HepG2 (cell line): ENCODE results near the gene LRRC17. TPM values are rescaled to one million over a fixed set of nuclear protein-coding genes. Genes with fewer than 3 reads are reported as not detected.

Experiments
- AHR ChIP-seq: IDR thresholded peaks from 2 replicates; pipeline ENCODE4 v1.6.1; 2018; ENCODE audit warnings: missing genetic modification reagents, missing compliant biosample characterization
- ASH2L ChIP-seq: fragments of 300-600, 200-600 bp; sonication (generic); IDR thresholded peaks from 2 replicates; pipeline ENCODE4 v1.7.0; 2017; ENCODE audit warnings: low read depth, mild to moderate bottlenecking, moderate library complexity, mixed read lengths, low read length; ENCODE audit not compliant: insufficient read length
- FOXP1 ChIP-seq, 2 experiments: fragments of 450-650 bp in 1 of 2; IDR thresholded peaks; 2 replicates each; pipeline ENCODE4 v1.6.1; 2017 to 2018; ENCODE audit warnings: antibody characterized with exemption in 1 of 2
- GTF2F1 ChIP-seq: fragments of 150-350 bp; IDR thresholded peaks from 2 replicates; pipeline ENCODE4 v1.6.1; 2014; ENCODE audit warnings: low read length
- HMG20A ChIP-seq: IDR thresholded peaks from 2 replicates; pipeline ENCODE4 v1.6.1; 2016; ENCODE audit warnings: borderline replicate concordance
- KLF11 ChIP-seq: IDR thresholded peaks from 2 replicates; pipeline ENCODE4 v1.6.1; 2016; ENCODE audit warnings: missing compliant biosample characterization
- MXD4 ChIP-seq: IDR thresholded peaks from 2 replicates; pipeline ENCODE4 v1.6.1; 2016; ENCODE audit warnings: mild to moderate bottlenecking, missing biosample characterization, missing genetic modification reagents
- MYC ChIP-seq: sonication (generic); formaldehyde crosslinking; IDR thresholded peaks from 2 replicates; pipeline ENCODE4 v1.9.0; 2021; ENCODE audit warnings: missing genetic modification reagents, borderline replicate concordance
- SIX4 ChIP-seq: sonication (generic); formaldehyde crosslinking; IDR thresholded peaks from 2 replicates; pipeline ENCODE4 v1.4.0; 2020; ENCODE audit warnings: missing genetic modification reagents
- SMC3 ChIP-seq: IDR thresholded peaks from 2 replicates; pipeline ENCODE4 v1.6.1; 2011; ENCODE audit warnings: low read length, improper control_type of control experiment
- SNAI1 ChIP-seq: sonication (generic); formaldehyde crosslinking; IDR thresholded peaks from 2 replicates; pipeline ENCODE4 v1.5.0; 2020; ENCODE audit warnings: mild to moderate bottlenecking, missing genetic modification reagents, borderline replicate concordance
- TBX3 ChIP-seq: fragments of 450-650 bp; IDR thresholded peaks from 2 replicates; pipeline ENCODE4 v1.6.1; 2017; ENCODE audit warnings: antibody characterized with exemption, mild to moderate bottlenecking, inconsistent platforms, borderline replicate concordance
- TRAFD1 ChIP-seq: sonication (generic); formaldehyde crosslinking; IDR thresholded peaks from 2 replicates; pipeline ENCODE4 v1.5.1; 2020; ENCODE audit warnings: missing genetic modification reagents, mild to moderate bottlenecking, borderline replicate concordance
- UBTF ChIP-seq: sonication (generic); formaldehyde crosslinking; IDR thresholded peaks from 2 replicates; pipeline ENCODE4 v1.4.0; 2020; ENCODE audit warnings: mild to moderate bottlenecking, missing genetic modification reagents
- ZC3H13 ChIP-seq: sonication (generic); formaldehyde crosslinking; IDR thresholded peaks from 2 replicates; pipeline ENCODE4 v1.8.1; 2023; ENCODE audit warnings: mild to moderate bottlenecking, missing genetic modification reagents, moderate library complexity
- ZNF331 ChIP-seq: sonication (generic); formaldehyde crosslinking; IDR thresholded peaks from 2 replicates; pipeline ENCODE4 v1.4.0; 2020; ENCODE audit warnings: missing genetic modification reagents
- ZNF773 ChIP-seq: sonication (generic); formaldehyde crosslinking; IDR thresholded peaks from 2 replicates; pipeline ENCODE4 v1.4.0; 2020; ENCODE audit warnings: missing genetic modification reagents, borderline replicate concordance
- ZNF792 ChIP-seq: IDR thresholded peaks from 2 replicates; pipeline ENCODE4 v1.6.1; 2016
- polyA plus RNA-seq, 8 experiments: library from polyadenylated mRNA; depleted of rRNA in 3 of 8; stranded (reverse) in 7 of 8; unstranded in 1 of 8; fragments of >200 nt; fragmentation: Illumina TruSeq in 4 of 8; extraction: Trizol in 4 of 8; gene quantifications; 2 replicates each; pipeline versions ENCODE4 v1.2.1 to v1.2.3, GENCODE V29; 2011 to 2016; ENCODE audit warnings: low read depth in 4 of 8, missing spikeins in 1 of 8, mixed read lengths in 1 of 8; ENCODE audit not compliant: insufficient read depth in 1 of 8
- total RNA-seq, 5 experiments: library from RNA; depleted of rRNA; stranded (reverse); fragments of >200 nt; fragmentation: Illumina TruSeq; extraction: Trizol; gene quantifications; 2 replicates each; pipeline ENCODE4 v1.2.3, GENCODE V29; 2016; ENCODE audit warnings: low read depth in 1 of 5
- TF ChIP-seq, protein P1 (sequence below): sonication (generic); formaldehyde crosslinking; IDR thresholded peaks from 2 replicates; pipeline ENCODE4 v1.4.0; 2020; ENCODE audit warnings: mild to moderate bottlenecking, low read depth, missing genetic modification reagents
- TF ChIP-seq, protein P2 (sequence below): sonication (generic); formaldehyde crosslinking; IDR thresholded peaks from 2 replicates; pipeline ENCODE4 v1.4.0; 2020; ENCODE audit warnings: missing genetic modification reagents
- TF ChIP-seq, protein P3 (sequence below): sonication (generic); formaldehyde crosslinking; IDR thresholded peaks from 2 replicates; pipeline ENCODE4 v1.4.0; 2020; ENCODE audit warnings: missing genetic modification reagents, mild to moderate bottlenecking, borderline replicate concordance

LRRC17 gene
- total and polyA plus RNA-seq, 2 of the 13 experiments (the other 11 are each of a cell fraction or from before 2014, with no cell fraction given) = 0.20 to 0.66 TPM

GRCh38 chr7:102874166-102874829 lies 38.5 kb upstream of the LRRC17 start (continued):
- TF ChIP-seq, protein P1, sequence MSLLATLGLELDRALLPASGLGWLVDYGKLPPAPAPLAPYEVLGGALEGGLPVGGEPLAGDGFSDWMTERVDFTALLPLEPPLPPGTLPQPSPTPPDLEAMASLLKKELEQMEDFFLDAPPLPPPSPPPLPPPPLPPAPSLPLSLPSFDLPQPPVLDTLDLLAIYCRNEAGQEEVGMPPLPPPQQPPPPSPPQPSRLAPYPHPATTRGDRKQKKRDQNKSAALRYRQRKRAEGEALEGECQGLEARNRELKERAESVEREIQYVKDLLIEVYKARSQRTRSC (CRISPR knock-in tag) = no peak
- TF ChIP-seq ASH2L (no peak), MYC (CRISPR knock-in tag) (no peak), TBX3 (no peak), SNAI1 (CRISPR knock-in tag) (no peak), ZNF331 (CRISPR knock-in tag) (no peak), MXD4 (CRISPR knock-in tag) (no peak), UBTF (CRISPR knock-in tag) (no peak), AHR (CRISPR knock-in tag) (no peak), ZNF773 (CRISPR knock-in tag) (no peak), TRAFD1 (CRISPR knock-in tag) (no peak), ZNF792 (CRISPR knock-in tag) (no peak), GTF2F1 (no peak), ZC3H13 (CRISPR knock-in tag) (no peak), SMC3 (no peak), KLF11 (CRISPR knock-in tag) (no peak), SIX4 (CRISPR knock-in tag) (no peak), FOXP1 (IDR thresholded peaks at IDR 0.05) (no peak), FOXP1 (CRISPR knock-in tag; IDR thresholded peaks at IDR 0.05) (peak; percentile 52; the same call in 1 of the 2 replicates), HMG20A (CRISPR knock-in tag) (peak; percentile 59; the same call in 1 of the 2 replicates)
- TF ChIP-seq, protein P2, sequence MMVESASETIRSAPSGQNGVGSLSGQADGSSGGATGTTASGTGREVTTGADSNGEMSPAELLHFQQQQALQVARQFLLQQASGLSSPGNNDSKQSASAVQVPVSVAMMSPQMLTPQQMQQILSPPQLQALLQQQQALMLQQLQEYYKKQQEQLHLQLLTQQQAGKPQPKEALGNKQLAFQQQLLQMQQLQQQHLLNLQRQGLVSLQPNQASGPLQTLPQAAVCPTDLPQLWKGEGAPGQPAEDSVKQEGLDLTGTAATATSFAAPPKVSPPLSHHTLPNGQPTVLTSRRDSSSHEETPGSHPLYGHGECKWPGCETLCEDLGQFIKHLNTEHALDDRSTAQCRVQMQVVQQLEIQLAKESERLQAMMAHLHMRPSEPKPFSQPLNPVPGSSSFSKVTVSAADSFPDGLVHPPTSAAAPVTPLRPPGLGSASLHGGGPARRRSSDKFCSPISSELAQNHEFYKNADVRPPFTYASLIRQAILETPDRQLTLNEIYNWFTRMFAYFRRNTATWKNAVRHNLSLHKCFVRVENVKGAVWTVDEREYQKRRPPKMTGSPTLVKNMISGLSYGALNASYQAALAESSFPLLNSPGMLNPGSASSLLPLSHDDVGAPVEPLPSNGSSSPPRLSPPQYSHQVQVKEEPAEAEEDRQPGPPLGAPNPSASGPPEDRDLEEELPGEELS = peak; percentile 68
- TF ChIP-seq, protein P3, sequence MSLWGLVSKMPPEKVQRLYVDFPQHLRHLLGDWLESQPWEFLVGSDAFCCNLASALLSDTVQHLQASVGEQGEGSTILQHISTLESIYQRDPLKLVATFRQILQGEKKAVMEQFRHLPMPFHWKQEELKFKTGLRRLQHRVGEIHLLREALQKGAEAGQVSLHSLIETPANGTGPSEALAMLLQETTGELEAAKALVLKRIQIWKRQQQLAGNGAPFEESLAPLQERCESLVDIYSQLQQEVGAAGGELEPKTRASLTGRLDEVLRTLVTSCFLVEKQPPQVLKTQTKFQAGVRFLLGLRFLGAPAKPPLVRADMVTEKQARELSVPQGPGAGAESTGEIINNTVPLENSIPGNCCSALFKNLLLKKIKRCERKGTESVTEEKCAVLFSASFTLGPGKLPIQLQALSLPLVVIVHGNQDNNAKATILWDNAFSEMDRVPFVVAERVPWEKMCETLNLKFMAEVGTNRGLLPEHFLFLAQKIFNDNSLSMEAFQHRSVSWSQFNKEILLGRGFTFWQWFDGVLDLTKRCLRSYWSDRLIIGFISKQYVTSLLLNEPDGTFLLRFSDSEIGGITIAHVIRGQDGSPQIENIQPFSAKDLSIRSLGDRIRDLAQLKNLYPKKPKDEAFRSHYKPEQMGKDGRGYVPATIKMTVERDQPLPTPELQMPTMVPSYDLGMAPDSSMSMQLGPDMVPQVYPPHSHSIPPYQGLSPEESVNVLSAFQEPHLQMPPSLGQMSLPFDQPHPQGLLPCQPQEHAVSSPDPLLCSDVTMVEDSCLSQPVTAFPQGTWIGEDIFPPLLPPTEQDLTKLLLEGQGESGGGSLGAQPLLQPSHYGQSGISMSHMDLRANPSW (CRISPR knock-in tag) = no peak
